K562 treated with DMSO at 1 percent for 48 hours (cell line): ENCODE results near the gene DIPK2B. TPM values are rescaled to one million over a fixed set of nuclear protein-coding genes. Genes with fewer than 3 reads are reported as not detected.

Source experiments
- total RNA-seq: library from RNA; unstranded; fragments of 300-600 nt; gene quantifications from 2 replicates; pipeline ENCODE4 v1.2.3, GENCODE V29; 2022; ENCODE audit warnings: low replicate concordance; ENCODE audit errors: extremely low read depth

The DIPK2B gene, protein sequence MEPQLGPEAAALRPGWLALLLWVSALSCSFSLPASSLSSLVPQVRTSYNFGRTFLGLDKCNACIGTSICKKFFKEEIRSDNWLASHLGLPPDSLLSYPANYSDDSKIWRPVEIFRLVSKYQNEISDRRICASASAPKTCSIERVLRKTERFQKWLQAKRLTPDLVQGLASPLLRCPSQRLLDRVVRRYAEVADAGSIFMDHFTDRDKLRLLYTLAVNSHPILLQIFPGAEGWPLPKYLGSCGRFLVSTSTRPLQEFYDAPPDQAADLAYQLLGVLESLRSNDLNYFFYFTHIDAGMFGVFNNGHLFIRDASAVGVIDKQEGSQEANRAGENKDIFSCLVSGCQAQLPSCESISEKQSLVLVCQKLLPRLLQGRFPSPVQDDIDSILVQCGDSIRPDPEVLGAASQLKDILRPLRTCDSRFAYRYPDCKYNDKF
- total RNA-seq, result not detected in 2 replicates

DNA sequence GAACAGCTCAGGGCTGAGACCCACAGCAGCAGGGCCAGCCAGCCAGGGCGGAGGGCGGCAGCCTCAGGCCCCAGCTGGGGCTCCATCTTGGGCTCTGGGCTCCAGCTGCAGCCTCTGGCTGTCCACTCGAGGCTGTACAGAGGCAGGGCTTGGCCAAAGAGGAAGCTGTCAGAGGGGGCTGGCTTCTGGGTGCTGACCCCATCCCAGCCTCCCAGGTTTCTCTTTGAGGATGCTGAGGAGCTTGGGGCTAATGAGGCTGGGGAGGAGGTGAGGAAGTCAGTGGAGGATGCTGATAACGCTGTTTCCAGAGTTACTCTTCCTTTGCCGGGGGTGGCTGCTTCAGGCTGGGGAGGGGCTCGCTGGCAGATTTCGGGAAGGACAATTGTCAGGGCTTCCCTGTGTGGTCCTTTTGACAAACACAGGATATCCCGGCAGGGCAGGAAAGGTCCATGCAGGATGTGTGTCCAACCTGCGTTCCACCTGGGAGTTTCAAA lies at the start of gene DIPK2B:
DIPK2B (minus strand) TSS at position 136 of the 494 bp plus-strand sequence; CDS start at position 86, 50 bp downstream.

